ENCODE data around the gene VAV3.

VAV3 gene

GRCh38 chr1:107830075-107830474 is 134.9 kb downstream of the VAV3 start:
- peaks cover 66 to 99% (median 88%) of the 10 kb centered on the region in 10 experiments for H3K4me1 ChIP-seq

GRCh38 chr1:107829036-107829770 is 135.8 kb downstream of the VAV3 start:
- peaks cover 60 to 92% (median 81%) of the 10 kb centered on the region in 10 experiments for H3K4me1 ChIP-seq
- peak overlapping the region in 7 of 10 experiments; percentile 1 to 36 (median 11); a peak in 6 of 20 replicates for H3K4me3 ChIP-seq
- H3K4me2 ChIP-seq: peak overlapping the region; percentile 70 to 88 (median 79)
- H3K9me3 ChIP-seq (replicated peaks in 1 of 11): peaks cover 2 to 29% (median 17%) of the 10 kb centered on the region in 11 experiments; a peak in 21 of 22 replicates
- no peaks in the 10 kb centered on the region for H3K27me3 ChIP-seq
- no peak for TF ChIP-seq Cebpa-rat (IDR thresholded peaks at IDR 0.05)
- peaks cover 0 to 18% (median 2%) of the 10 kb centered on the region in 11 experiments; a peak in 13 of 22 replicates for H3K36me3 ChIP-seq
- H4K20me1 ChIP-seq: peaks cover 0 to 13% (median 0%) of the 10 kb centered on the region in 11 experiments; a peak in 3 of 22 replicates
- H3K27ac ChIP-seq: peak overlapping the region in 10 of 11 experiments; percentile 7 to 73 (median 58); a peak in 19 of 22 replicates
- H3K9ac ChIP-seq: peak overlapping the region in 10 of 11 experiments; percentile 6 to 51 (median 22); a peak in 9 of 22 replicates

More at GRCh38 chr1:107830075-107830474, 134.9 kb downstream of the VAV3 start:
- peak in 2 of 11 experiments; percentile 57 to 71; a peak in 3 of 22 replicates for TF ChIP-seq Cebpa-rat (IDR thresholded peaks at IDR 0.05)
- peaks cover 0 to 17% (median 0%) of the 10 kb centered on the region in 11 experiments; a peak in 4 of 22 replicates for H4K20me1 ChIP-seq
- H3K9ac ChIP-seq: peak overlapping the region in 6 of 11 experiments; percentile 6 to 41 (median 24); a peak in 6 of 22 replicates
- peaks cover 0 to 27% (median 11%) of the 10 kb centered on the region in 11 experiments; a peak in 14 of 22 replicates for H3K9me3 ChIP-seq (replicated peaks in 1 of 11)
- no peaks in the 10 kb centered on the region for H3K27me3 ChIP-seq
- H3K36me3 ChIP-seq: peaks cover 0 to 18% (median 0%) of the 10 kb centered on the region in 11 experiments; a peak in 5 of 22 replicates
- H3K4me2 ChIP-seq: peak overlapping the region; percentile 70 to 88 (median 79); a peak in 21 of 22 replicates
- peak overlapping the region in 1 of 10 experiments; percentile 20; a peak in 1 of 20 replicates for H3K4me3 ChIP-seq
- peak overlapping the region in 9 of 11 experiments; percentile 37 to 73 (median 59); a peak in 15 of 22 replicates for H3K27ac ChIP-seq

DNA sequence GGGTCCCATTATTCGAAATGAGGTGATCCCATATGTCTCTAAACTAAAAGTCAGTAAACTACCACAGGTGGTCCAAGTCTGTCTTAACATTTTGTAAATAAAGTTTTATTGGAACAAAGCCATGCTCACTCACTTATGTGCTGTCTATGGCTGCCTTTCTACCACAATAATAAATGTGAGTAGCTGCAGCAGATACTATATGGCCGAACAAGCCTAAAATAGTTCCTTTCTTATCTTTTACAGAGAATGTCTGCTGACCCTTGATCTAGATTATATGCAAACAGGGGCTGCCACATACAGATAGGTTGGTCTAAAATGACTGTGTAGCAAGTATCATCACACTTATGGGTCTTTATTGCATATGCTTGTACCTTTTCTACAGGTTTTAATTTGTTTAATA is 140.0 kb downstream of the VAV3 start:
- peaks cover 35 to 61% (median 50%) of the 10 kb centered on the region in 10 experiments for H3K4me1 ChIP-seq
- TF ChIP-seq Cebpa-rat (IDR thresholded peaks at IDR 0.05): no peak

GRCh38 chr1:107821340-107821739 is 143.6 kb downstream of the VAV3 start:
- no peak for TF ChIP-seq Cebpa-rat (IDR thresholded peaks at IDR 0.05)
- peaks cover 16 to 58% (median 33%) of the 10 kb centered on the region in 10 experiments for H3K4me1 ChIP-seq
- H3K4me3 ChIP-seq: no peak overlapping the region
- H3K9ac ChIP-seq: no peak overlapping the region
- H3K4me2 ChIP-seq: peak overlapping the region in 6 of 11 experiments; percentile 5 to 46 (median 10); a peak in 3 of 22 replicates
- H3K36me3 ChIP-seq: peaks cover 15 to 47% (median 27%) of the 10 kb centered on the region in 11 experiments; a peak in 21 of 22 replicates
- peaks cover 18 to 50% (median 41%) of the 10 kb centered on the region in 11 experiments for H3K9me3 ChIP-seq (replicated peaks in 1 of 11)
- no peaks in the 10 kb centered on the region for H4K20me1 ChIP-seq
- no peaks in the 10 kb centered on the region for H3K27me3 ChIP-seq
- no peak overlapping the region for H3K27ac ChIP-seq

More for the DNA sequence above, 140.0 kb downstream of the VAV3 start:
- Histone ChIP-seq H3K4me2 (peak overlapping the region in 5 of 11 experiments; percentile 18 to 58 (median 23); a peak in 8 of 22 replicates), H3K27me3 (no peaks in the 10 kb centered on the region), H3K27ac (no peak overlapping the region), H3K4me3 (no peak overlapping the region), H4K20me1 (peaks cover 0 to 9% (median 0%) of the 10 kb centered on the region in 11 experiments; a peak in 2 of 22 replicates), H3K9me3 (replicated peaks in 1 of 11) (peaks cover 18 to 59% (median 43%) of the 10 kb centered on the region in 11 experiments), H3K9ac (no peak overlapping the region), H3K36me3 (peaks cover 15 to 49% (median 27%) of the 10 kb centered on the region in 11 experiments; a peak in 21 of 22 replicates)

GRCh38 chr1:107820801-107821200 is 144.2 kb downstream of the VAV3 start:
- Histone ChIP-seq H3K9ac (no peak overlapping the region), H3K9me3 (replicated peaks in 1 of 11) (peaks cover 18 to 47% (median 37%) of the 10 kb centered on the region in 11 experiments), H3K36me3 (peaks cover 15 to 50% (median 27%) of the 10 kb centered on the region in 11 experiments; a peak in 21 of 22 replicates), H3K27ac (no peak overlapping the region), H4K20me1 (no peaks in the 10 kb centered on the region; a peak in 1 of 22 replicates), H3K4me2 (no peak overlapping the region; a peak in 1 of 22 replicates), H3K4me3 (no peak overlapping the region), H3K4me1 (peaks cover 14 to 53% (median 31%) of the 10 kb centered on the region in 10 experiments), H3K27me3 (no peaks in the 10 kb centered on the region)
- no peak for TF ChIP-seq Cebpa-rat (IDR thresholded peaks at IDR 0.05)

DNA sequence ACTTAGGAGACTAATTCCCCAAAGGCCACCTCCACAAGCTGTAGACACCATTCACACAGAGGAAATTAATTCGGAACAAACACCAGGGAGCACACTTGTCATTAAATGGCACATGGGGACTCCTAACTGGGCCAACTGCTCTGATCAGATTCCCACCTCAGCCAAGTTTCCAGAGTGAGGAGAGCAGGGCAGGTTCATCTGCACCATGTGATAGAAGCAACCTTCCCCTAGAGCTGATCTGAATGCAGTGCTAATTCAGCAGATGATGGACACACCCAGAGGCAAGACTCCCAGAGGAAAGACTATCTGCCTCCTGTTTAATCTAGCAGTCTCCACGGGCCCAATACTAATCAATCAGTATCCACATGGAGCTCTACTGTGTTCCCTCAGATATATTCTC is 147.0 kb downstream of the VAV3 start:
- H3K4me1 ChIP-seq: peaks cover 6 to 44% (median 25%) of the 10 kb centered on the region in 10 experiments; a peak in 19 of 20 replicates
- H3K27me3 ChIP-seq: no peaks in the 10 kb centered on the region
- no peak overlapping the region for H3K27ac ChIP-seq
- H3K9me3 ChIP-seq (replicated peaks in 1 of 11): peaks cover 3 to 41% (median 22%) of the 10 kb centered on the region in 11 experiments; a peak in 18 of 22 replicates
- no peak overlapping the region for H3K9ac ChIP-seq
- peak overlapping the region in 10 of 11 experiments; percentile 23 to 79 (median 42); a peak in 18 of 22 replicates for H3K4me2 ChIP-seq
- no peak overlapping the region for H3K4me3 ChIP-seq
- TF ChIP-seq Cebpa-rat (IDR thresholded peaks at IDR 0.05): no peak
- no peaks in the 10 kb centered on the region; a peak in 1 of 22 replicates for H4K20me1 ChIP-seq
- peaks cover 8 to 43% (median 12%) of the 10 kb centered on the region in 11 experiments; a peak in 14 of 22 replicates for H3K36me3 ChIP-seq

- no peaks in the 10 kb centered on the region for H3K27me3 ChIP-seq
- peaks cover 8 to 50% (median 30%) of the 10 kb centered on the region in 10 experiments for H3K4me1 ChIP-seq
- peaks cover 0 to 33% (median 18%) of the 10 kb centered on the region in 11 experiments; a peak in 15 of 22 replicates for H3K9me3 ChIP-seq (replicated peaks in 1 of 11)
- H3K36me3 ChIP-seq: peaks cover 8 to 38% (median 10%) of the 10 kb centered on the region in 11 experiments; a peak in 13 of 22 replicates
- H3K4me2 ChIP-seq: peak overlapping the region in 8 of 11 experiments; percentile 23 to 79 (median 48); a peak in 12 of 22 replicates
- TF ChIP-seq Cebpa-rat (IDR thresholded peaks at IDR 0.05): no peak
- no peaks in the 10 kb centered on the region; a peak in 1 of 22 replicates for H4K20me1 ChIP-seq
- no peak overlapping the region for H3K27ac ChIP-seq
- no peak overlapping the region for H3K4me3 ChIP-seq
- H3K9ac ChIP-seq: no peak overlapping the region
These were observed 147.8 kb downstream of the VAV3 start for GRCh38 chr1:107817206-107817605.

DNA sequence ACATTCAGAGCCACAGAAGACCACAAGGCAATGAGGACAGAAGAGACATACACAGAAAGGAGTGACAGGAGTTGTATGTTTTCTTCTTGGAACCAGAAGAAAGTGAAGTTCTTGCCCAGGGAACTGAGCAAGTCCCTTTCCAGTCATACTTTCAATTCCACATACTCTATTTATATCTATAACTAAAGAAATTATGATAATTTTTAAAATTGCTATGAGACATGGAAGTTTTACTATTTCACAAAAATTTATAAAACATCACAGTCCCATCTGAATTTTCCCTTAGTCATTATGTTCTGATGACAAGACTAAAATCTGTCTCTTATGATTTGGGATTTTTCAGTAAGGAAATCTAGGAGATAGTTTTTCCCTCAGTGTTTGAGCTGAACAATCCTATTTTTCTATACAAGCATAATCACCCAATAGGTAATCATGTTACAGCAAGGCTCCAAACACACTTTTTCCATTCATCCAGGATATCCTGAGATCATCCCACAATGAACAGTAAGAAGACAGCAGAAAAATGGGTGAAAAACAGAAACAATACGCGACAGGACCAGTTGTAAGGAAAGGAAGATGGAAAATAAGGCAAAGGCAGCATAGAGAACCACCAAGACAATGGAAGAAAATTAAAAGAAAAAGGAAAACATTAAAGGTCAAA is 154.6 kb downstream of the VAV3 start:
- TF ChIP-seq Cebpa-rat (IDR thresholded peaks at IDR 0.05): no peak
- Histone ChIP-seq H3K9ac (no peak overlapping the region), H3K4me3 (no peak overlapping the region), H3K9me3 (replicated peaks in 1 of 11) (peaks cover 0 to 20% (median 7%) of the 10 kb centered on the region in 11 experiments; a peak in 10 of 22 replicates), H4K20me1 (no peaks in the 10 kb centered on the region; a peak in 1 of 22 replicates), H3K27ac (peak overlapping the region in 8 of 11 experiments; percentile 11 to 52 (median 42); a peak in 13 of 22 replicates), H3K27me3 (no peaks in the 10 kb centered on the region), H3K4me2 (peak overlapping the region; percentile 34 to 84 (median 60)), H3K36me3 (peaks cover 0 to 19% (median 0%) of the 10 kb centered on the region in 11 experiments; a peak in 6 of 22 replicates), H3K4me1 (peaks cover 45 to 80% (median 72%) of the 10 kb centered on the region in 10 experiments)

Data from BLaER1 treated with 17β-estradiol and CSF1 and Interleukin-3, amounts not matched to agents 10 nM and 100 nM (cell line).